GM19351 (cell line): ENCODE results near the gene STRAP.
A peak's percentile ranks its signal among the peaks of the same experiment; 100 is the strongest.
"Not testable (repeated sequence)": the region's sequence is repeated elsewhere in the genome, so short reads cannot be mapped to it uniquely, and the experiment has no call there.

Experiments used
- ATAC-seq: cut with Tn5 transposase; IDR thresholded peaks from one replicate; pipeline ENCODE4 v1.9.1; 2021; ENCODE audit warnings: mild to moderate bottlenecking, moderate library complexity; ENCODE audit not compliant: unreplicated experiment

The STRAP gene

GRCh38 chr12:15863984-15864383, 18.2 kb upstream of the STRAP start:
- ATAC-seq: peak; percentile 94

- no peak for ATAC-seq
Measured at GRCh38 chr12:15868186-15868585, 14.0 kb upstream of the STRAP start.

- no peak for ATAC-seq
Measured at GRCh38 chr12:15873556-15873955, 8.6 kb upstream of the STRAP start.

GRCh38 chr12:15874556-15875145, 7.5 kb upstream of the STRAP start:
- not testable (repeated sequence) for ATAC-seq

GRCh38 chr12:15875863-15876262, 6.3 kb upstream of the STRAP start:
- ATAC-seq: no peak

- no peak for ATAC-seq
Measured at GRCh38 chr12:15879413-15879812, 2.8 kb upstream of the STRAP start.

GRCh38 chr12:15880721-15881120, 1.5 kb upstream of the STRAP start:
- no peak for ATAC-seq

GRCh38 chr12:15883536-15883935, 1.3 kb downstream of the STRAP start:
- no peak for ATAC-seq

- no peak for ATAC-seq
Measured at GRCh38 chr12:15886372-15887042, 4.3 kb downstream of the STRAP start.

- no peak for ATAC-seq
Measured at GRCh38 chr12:15887043-15887817, 5.0 kb downstream of the STRAP start.

- ATAC-seq: no peak
Measured at GRCh38 chr12:15892645-15893259, 10.6 kb downstream of the STRAP start.

- ATAC-seq: no peak
Measured at GRCh38 chr12:15893260-15893659, 11.1 kb downstream of the STRAP start.

GRCh38 chr12:15896867-15897266, 14.7 kb downstream of the STRAP start:
- ATAC-seq: no peak

- ATAC-seq: no peak
Measured at GRCh38 chr12:15897433-15897832, 15.2 kb downstream of the STRAP start.

- ATAC-seq: no peak
Measured at GRCh38 chr12:15899282-15899870, 17.2 kb downstream of the STRAP start.

- no peak for ATAC-seq
Measured at GRCh38 chr12:15904378-15904920, 22.3 kb downstream of the STRAP start.

GRCh38 chr12:15910468-15910863, 28.3 kb downstream of the STRAP start:
- ATAC-seq: no peak

GRCh38 chr12:15910864-15911721, 28.9 kb downstream of the STRAP start, which contains the start of gene DERA:
Gene DERA (plus strand): TSS chr12:15911332. CDS start chr12:15911384, 52 bp downstream.
- peak; percentile 87 for ATAC-seq

- ATAC-seq: not testable (repeated sequence)
Measured at GRCh38 chr12:15911931-15912330, 29.7 kb downstream of the STRAP start.

- ATAC-seq: not testable (repeated sequence)
Measured at GRCh38 chr12:15914131-15914530, 31.9 kb downstream of the STRAP start.
